Common myeloid progenitor, CD34-positive (primary cell): ENCODE measurements around the gene FBLN1.
A peak's percentile ranks its signal among the peaks of the same experiment; 100 is the strongest.

ENCODE experiments used
- CTCF ChIA-PET: fragments of 350-600 bp; sonication (Branson Sonifier 250); formaldehyde crosslinking; loops from one replicate; lab custom pipeline; 2021; ENCODE audit warnings: antibody characterized with exemption; lab: Charles Lee
- POLR2A ChIA-PET: fragments of 350-600 bp; sonication (Branson Sonifier 250); formaldehyde crosslinking; loops from one replicate; lab custom pipeline; 2021; ENCODE audit warnings: antibody characterized with exemption; lab: Charles Lee
- DNase-seq, 3 donors: peaks; one replicate each; pipeline versions ENCODE4 v3.0.0 to v3.0.0-alpha.2; 2013
- H3K27ac ChIP-seq, 2 experiments: 1 replicate in 1 of 2; 2 replicates in 1 of 2; pipeline ENCODE4 v1.7.0; 2013; ENCODE audit warnings: inconsistent platforms in 2 of 2, low read length in 2 of 2, mild to moderate bottlenecking in 2 of 2, low read depth in 1 of 2, moderate library complexity in 1 of 2; ENCODE audit not compliant: severe bottlenecking in 2 of 2, insufficient read depth in 1 of 2, poor library complexity in 1 of 2
- H3K27me3 ChIP-seq, 5 experiments: replicated peaks in 2 of 5; 1 replicate in 3 of 5; 2 replicates in 2 of 5; pipeline versions ENCODE4 v1.6.1 to v1.7.0; 2013; ENCODE audit warnings: low read length in 4 of 5, mild to moderate bottlenecking in 2 of 5, moderate library complexity in 2 of 5, inconsistent platforms in 1 of 5; ENCODE audit not compliant: insufficient read depth in 5 of 5, control insufficient read depth in 4 of 5
- H3K36me3 ChIP-seq, 4 experiments: 1 replicate in 2 of 4; 2 replicates in 2 of 4; pipeline versions ENCODE4 v1.6.1 to v1.7.0; 2013; ENCODE audit warnings: low read length in 3 of 4, control low read depth in 1 of 4, mild to moderate bottlenecking in 1 of 4; ENCODE audit not compliant: control insufficient read depth in 4 of 4, insufficient read depth in 4 of 4
- H3K4me1 ChIP-seq, 4 experiments: 1 replicate in 3 of 4; 2 replicates in 1 of 4; pipeline versions ENCODE4 v1.6.1 to v1.7.1; 2013; ENCODE audit warnings: low read length in 3 of 4, mild to moderate bottlenecking in 3 of 4, control low read depth in 1 of 4, inconsistent platforms in 1 of 4, moderate library complexity in 1 of 4; ENCODE audit not compliant: control insufficient read depth in 4 of 4, insufficient read depth in 4 of 4; ENCODE audit errors: control extremely low read depth in 1 of 4
- H3K4me3 ChIP-seq, 7 experiments: 1 replicate in 4 of 7; 2 replicates in 3 of 7; pipeline versions ENCODE4 v1.5.1 to v1.7.0; 2013; ENCODE audit warnings: mild to moderate bottlenecking in 7 of 7, low read length in 6 of 7, moderate library complexity in 6 of 7, inconsistent platforms in 2 of 7, low read depth in 2 of 7, control low read depth in 1 of 7; ENCODE audit not compliant: insufficient read depth in 4 of 7, control insufficient read depth in 1 of 7; ENCODE audit errors: extremely low read depth in 1 of 7
- H3K9me3 ChIP-seq, 5 experiments: 1 replicate in 4 of 5; 2 replicates in 1 of 5; pipeline versions ENCODE4 v1.6.1 to v1.7.1; 2013; ENCODE audit warnings: low read length in 4 of 5, mild to moderate bottlenecking in 2 of 5, inconsistent platforms in 1 of 5, low read depth in 1 of 5, moderate library complexity in 1 of 5; ENCODE audit not compliant: control insufficient read depth in 4 of 5, insufficient read depth in 2 of 5; ENCODE audit errors: control extremely low read depth in 1 of 5
- WGBS: methylation state at CpG from one replicate; pipeline ENCODE4 v1.1.5; 2013; ENCODE audit not compliant: insufficient coverage; 5-methylcytosine and 5-hydroxymethylcytosine counted together

FBLN1 gene

DNA sequence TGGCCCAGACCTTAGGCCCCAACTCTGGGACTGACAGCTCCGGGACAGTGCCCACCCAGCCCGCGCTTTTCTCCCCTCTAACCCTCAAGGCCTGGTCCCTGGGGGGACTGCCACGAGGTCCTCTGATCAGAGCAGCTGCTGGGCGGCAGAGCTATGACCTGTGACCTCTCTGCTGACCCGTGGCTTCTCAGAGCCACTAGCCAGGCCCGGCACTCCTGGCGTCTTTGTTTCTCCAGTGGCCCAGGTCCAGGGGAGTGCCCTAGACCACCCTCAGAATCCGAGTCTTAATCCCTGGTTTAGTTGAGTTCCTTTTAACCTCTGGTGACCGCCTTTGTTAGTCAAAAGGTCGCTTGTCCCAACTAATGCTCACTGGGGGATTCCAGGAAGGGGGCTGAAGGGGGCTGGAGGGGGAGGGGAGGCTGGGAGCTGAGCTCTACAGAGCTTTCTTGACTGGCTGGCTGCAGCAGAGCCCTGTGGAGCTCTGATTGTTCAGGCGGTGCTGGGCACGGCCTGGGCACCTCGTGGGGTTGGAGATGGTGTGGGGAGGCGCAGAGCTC is 1.2 kb downstream of the FBLN1 start:
- H3K9me3 ChIP-seq = no peaks in the 10 kb centered on the region
- peaks cover 0 to 24% (median 20%) of the 10 kb centered on the region in 4 experiments for H3K4me1 ChIP-seq
- H3K36me3 ChIP-seq = no peaks in the 10 kb centered on the region
- POLR2A ChIA-PET = no interaction called here
- WGBS = 73% methylated on average over 15 of the region's 15 CpGs
- no peak overlapping the region for H3K27ac ChIP-seq
- peaks cover 0 to 51% (median 14%) of the 10 kb centered on the region in 5 experiments for H3K27me3 ChIP-seq
- DNase-seq = no peak
- no peak overlapping the region for H3K4me3 ChIP-seq
- CTCF ChIA-PET = interaction anchor here (1.3 kb wide), 1 partner anchor 12 kb away, joined by 3 read pairs; no protein-coding TSS in a partner anchor

DNA sequence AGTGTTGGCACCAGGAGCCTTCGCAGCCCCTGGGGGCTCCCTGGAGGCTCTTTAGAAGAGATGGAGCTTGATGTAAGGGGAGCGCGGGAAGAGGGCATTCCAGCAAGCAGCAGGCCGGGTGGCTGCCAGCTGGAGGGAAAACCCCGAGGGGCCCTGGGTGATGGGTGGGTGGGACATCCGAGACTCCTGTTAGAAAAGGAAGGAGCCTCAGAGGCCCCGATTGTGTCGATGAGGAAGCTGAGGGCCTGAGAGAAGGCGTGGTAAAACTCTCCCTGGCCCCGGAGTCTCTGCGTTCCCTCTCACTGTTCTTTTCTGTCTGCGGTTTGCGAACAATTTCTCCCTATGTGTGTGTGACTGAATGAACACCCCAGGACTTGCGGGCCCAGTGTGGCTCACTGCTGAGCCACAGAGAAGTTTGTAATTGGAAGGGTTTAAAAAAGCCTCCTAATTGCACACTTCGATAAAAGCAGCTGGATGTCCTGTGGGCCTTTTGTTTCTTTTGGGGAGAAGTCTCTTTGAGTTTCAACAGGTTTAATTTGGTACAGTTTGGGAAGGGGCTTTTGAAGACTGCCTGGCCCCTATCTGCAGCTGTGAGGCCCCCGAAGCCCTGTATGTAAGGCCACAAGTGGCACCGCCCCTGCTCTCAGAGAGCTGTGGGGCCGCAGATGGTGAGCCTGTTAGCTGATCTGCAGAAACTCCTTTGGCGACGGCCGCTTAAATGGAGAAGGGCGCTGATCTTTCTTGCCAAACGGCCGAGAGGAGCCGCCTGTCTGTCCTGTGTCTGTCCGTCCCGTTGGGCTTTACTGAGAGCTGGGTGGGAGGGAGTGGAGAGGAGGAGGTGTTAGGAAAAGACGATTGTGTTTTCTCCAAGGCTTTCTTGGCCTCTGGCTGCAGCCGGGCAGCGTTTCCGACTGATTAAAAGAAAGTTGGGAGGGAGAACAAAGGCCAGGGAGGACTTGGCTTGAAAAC is 2.0 kb downstream of the FBLN1 start:
- Histone ChIP-seq H3K27ac (no peak overlapping the region), H3K9me3 (no peaks in the 10 kb centered on the region), H3K27me3 (peaks cover 0 to 47% (median 14%) of the 10 kb centered on the region in 5 experiments), H3K4me3 (peak overlapping the region in 3 of 7 experiments; percentile 11 to 28 (median 19)), H3K4me1 (peaks cover 0 to 24% (median 20%) of the 10 kb centered on the region in 4 experiments), H3K36me3 (no peaks in the 10 kb centered on the region)
- 19% methylated on average over 29 of the region's 31 CpGs for WGBS
- ChIA-PET POLR2A (no interaction called here), CTCF (interaction anchor here (0.7 kb wide), 1 partner anchor 48 kb away, joined by 3 read pairs; no protein-coding TSS in a partner anchor)
- DNase-seq = peak; percentile 17 to 74 (median 66)

GRCh38 chr22:45505991-45506747 is 3.5 kb downstream of the FBLN1 start:
- no peaks in the 10 kb centered on the region for H3K36me3 ChIP-seq
- ChIA-PET CTCF (no interaction called here), POLR2A (no interaction called here)
- peaks cover 0 to 24% (median 20%) of the 10 kb centered on the region in 4 experiments for H3K4me1 ChIP-seq
- WGBS = 99% methylated on average over 10 of the region's 14 CpGs
- H3K4me3 ChIP-seq = no peak overlapping the region
- no peaks in the 10 kb centered on the region for H3K9me3 ChIP-seq
- DNase-seq = no peak
- peaks cover 0 to 40% (median 14%) of the 10 kb centered on the region in 5 experiments for H3K27me3 ChIP-seq
- H3K27ac ChIP-seq = no peak overlapping the region

GRCh38 chr22:45506816-45507360 is 4.2 kb downstream of the FBLN1 start:
- ChIA-PET POLR2A (no interaction called here), CTCF (no interaction called here)
- peaks cover 0 to 35% (median 14%) of the 10 kb centered on the region in 5 experiments for H3K27me3 ChIP-seq
- 91% methylated on average over 6 of the region's 8 CpGs for WGBS
- H3K4me1 ChIP-seq = peaks cover 0 to 24% (median 20%) of the 10 kb centered on the region in 4 experiments
- no peaks in the 10 kb centered on the region for H3K36me3 ChIP-seq
- H3K9me3 ChIP-seq = no peaks in the 10 kb centered on the region
- no peak for DNase-seq
- H3K4me3 ChIP-seq = no peak overlapping the region
- no peak overlapping the region for H3K27ac ChIP-seq

GRCh38 chr22:45507798-45508197 is 5.1 kb downstream of the FBLN1 start:
- Histone ChIP-seq H3K4me1 (peaks cover 0 to 20% (median 18%) of the 10 kb centered on the region in 4 experiments), H3K36me3 (no peaks in the 10 kb centered on the region), H3K27ac (no peak overlapping the region), H3K27me3 (peaks cover 0 to 26% (median 14%) of the 10 kb centered on the region in 5 experiments), H3K9me3 (no peaks in the 10 kb centered on the region), H3K4me3 (no peak overlapping the region)
- POLR2A ChIA-PET = no interaction called here
- WGBS = 91% methylated on average over 4 of the region's 6 CpGs
- DNase-seq = no peak
- CTCF ChIA-PET = interaction anchor here (0.9 kb wide), 1 partner anchor 11 kb away, joined by 3 read pairs; no protein-coding TSS in a partner anchor

DNA sequence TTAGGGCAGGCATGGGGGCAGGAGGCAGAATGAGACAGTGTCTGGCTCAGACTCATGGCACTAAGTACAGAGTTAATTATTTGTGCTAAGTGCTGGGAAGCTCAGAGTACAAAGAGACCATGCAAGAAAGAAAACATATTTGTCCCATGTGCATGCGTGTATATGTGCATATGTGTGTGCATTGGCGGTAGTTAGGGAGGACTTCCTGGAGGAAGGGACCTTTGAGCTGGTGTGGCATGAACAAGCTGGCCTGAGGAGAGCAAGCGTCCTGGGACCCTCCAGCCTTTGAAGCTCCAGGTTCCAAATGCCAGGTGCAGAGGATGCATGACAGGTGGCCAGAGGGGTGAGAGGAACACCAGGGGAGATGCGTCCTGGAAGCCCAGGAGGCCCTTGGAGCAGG is 6.1 kb downstream of the FBLN1 start:
- no peak for DNase-seq
- no peak overlapping the region for H3K27ac ChIP-seq
- 96% methylated on average over 4 of the region's 4 CpGs for WGBS
- H3K36me3 ChIP-seq = no peaks in the 10 kb centered on the region
- no peaks in the 10 kb centered on the region for H3K9me3 ChIP-seq
- H3K27me3 ChIP-seq = peaks cover 0 to 16% (median 8%) of the 10 kb centered on the region in 5 experiments
- no peak overlapping the region for H3K4me3 ChIP-seq
- ChIA-PET POLR2A (no interaction called here), CTCF (no interaction called here)
- H3K4me1 ChIP-seq = peaks cover 0 to 14% (median 12%) of the 10 kb centered on the region in 4 experiments
